Mammary epithelial cell (primary cell): ENCODE data around the gene SLC26A6.

ENCODE experiments used
- EZH2 ChIP-seq: IDR thresholded peaks from 2 replicates; pipeline ENCODE4 v1.6.1; 2012; ENCODE audit warnings: low read length, inconsistent platforms, borderline replicate concordance
- TF ChIP-seq, protein P1 (sequence below), 2 donors: IDR thresholded peaks in 1 of 2; conservative IDR thresholded peaks in 1 of 2; 2 replicates each; pipeline ENCODE4 v1.5.1; 2011 to 2012; ENCODE audit warnings: inconsistent platforms in 2 of 2, low read length in 2 of 2, mild to moderate bottlenecking in 2 of 2, control low read depth in 1 of 2, low read depth in 1 of 2; ENCODE audit not compliant: insufficient read depth in 1 of 2; ENCODE audit errors: extremely low read depth in 1 of 2

DNA sequence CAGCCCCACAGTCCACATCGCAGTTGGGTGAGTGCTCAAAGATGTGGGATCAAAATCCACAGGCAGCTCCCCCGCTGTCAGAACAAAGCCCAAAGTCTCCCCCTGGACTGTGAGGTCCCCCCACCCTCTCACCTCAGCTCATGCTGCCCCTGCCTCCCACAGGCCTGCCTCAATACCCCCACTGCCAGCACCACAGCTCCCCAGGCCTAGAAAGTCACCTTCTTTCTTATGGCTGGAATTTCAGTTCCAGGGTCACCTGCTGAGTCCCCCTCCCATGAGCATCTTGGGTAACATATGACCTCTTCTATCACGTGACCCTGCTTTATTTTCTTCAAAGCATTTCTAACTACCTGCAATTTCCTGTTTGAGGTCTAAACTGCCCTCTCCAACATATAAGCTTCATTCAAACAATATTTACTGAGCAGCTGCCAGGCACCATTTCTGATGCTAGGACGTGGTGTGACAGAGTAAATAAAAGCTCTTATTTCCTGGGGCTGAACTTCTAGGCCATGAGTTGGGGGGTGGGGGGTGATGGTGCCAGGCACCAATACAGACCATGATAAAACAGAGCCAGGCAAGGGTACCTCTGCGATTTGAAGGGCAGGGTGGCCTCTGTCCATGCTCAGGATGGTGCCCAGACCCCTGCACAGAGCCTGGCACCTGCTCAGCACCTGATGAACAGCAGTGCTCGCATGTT lies 11.3 kb downstream of the SLC26A6 start:
- TF ChIP-seq, protein P1, sequence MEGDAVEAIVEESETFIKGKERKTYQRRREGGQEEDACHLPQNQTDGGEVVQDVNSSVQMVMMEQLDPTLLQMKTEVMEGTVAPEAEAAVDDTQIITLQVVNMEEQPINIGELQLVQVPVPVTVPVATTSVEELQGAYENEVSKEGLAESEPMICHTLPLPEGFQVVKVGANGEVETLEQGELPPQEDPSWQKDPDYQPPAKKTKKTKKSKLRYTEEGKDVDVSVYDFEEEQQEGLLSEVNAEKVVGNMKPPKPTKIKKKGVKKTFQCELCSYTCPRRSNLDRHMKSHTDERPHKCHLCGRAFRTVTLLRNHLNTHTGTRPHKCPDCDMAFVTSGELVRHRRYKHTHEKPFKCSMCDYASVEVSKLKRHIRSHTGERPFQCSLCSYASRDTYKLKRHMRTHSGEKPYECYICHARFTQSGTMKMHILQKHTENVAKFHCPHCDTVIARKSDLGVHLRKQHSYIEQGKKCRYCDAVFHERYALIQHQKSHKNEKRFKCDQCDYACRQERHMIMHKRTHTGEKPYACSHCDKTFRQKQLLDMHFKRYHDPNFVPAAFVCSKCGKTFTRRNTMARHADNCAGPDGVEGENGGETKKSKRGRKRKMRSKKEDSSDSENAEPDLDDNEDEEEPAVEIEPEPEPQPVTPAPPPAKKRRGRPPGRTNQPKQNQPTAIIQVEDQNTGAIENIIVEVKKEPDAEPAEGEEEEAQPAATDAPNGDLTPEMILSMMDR (conservative IDR thresholded peaks at IDR 0.05 in 1 of 2, IDR thresholded peaks at IDR 0.05 in 1 of 2; ENCODE audit: extremely low read depth in 1 of 2, insufficient read depth in 1 of 2, low read depth in 1 of 2, low read length in 2 of 2) = no peak
- no peak for TF ChIP-seq EZH2
